NCI-H1694 treated with DMSO at 0.1 percent for 48 hours (cell line): ENCODE results near the gene PLCG1.
"Not testable (repeated sequence)": the region's sequence is repeated elsewhere in the genome, so short reads cannot be mapped to it uniquely, and the experiment has no call there.

Source experiments
- DNase-seq: peaks from one replicate; lab custom pipeline; 2025; lab: John Stamatoyannopoulos, UW

Gene PLCG1

GRCh38 chr20:41136680-41137613, at the start of gene PLCG1:
Gene PLCG1, plus strand, starts transcription at chr20:41137543. Its CDS starts 99 bp downstream, at chr20:41137642.
- DNase-seq, result peak; percentile 27

DNA sequence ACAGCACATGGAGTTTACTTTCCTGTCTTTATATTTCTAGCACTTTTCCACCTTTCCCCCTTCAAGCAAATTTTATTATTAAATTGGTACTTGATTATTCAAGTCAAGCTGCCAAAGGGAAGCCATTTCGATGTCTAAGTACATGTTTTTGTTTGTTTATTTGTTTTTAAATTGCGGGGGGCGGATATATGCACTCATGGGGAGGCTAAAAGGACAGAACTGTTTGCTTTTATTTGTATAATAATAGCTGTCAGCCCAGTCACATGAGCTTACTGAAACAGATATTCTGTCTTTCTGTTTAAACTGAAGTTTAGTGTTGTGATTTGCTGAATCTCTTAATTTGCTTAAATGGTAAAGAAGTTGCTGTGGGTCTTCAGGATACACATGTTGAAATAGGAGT, 49.6 kb upstream of the PLCG1 start:
- DNase-seq, result no peak

GRCh38 chr20:41089555-41089954, 47.8 kb upstream of the PLCG1 start:
- DNase-seq, result no peak

- no peak for DNase-seq
Measured at GRCh38 chr20:41091927-41092326, 45.4 kb upstream of the PLCG1 start.

- DNase-seq, result no peak
Measured at GRCh38 chr20:41094353-41095055, 42.8 kb upstream of the PLCG1 start.

DNA sequence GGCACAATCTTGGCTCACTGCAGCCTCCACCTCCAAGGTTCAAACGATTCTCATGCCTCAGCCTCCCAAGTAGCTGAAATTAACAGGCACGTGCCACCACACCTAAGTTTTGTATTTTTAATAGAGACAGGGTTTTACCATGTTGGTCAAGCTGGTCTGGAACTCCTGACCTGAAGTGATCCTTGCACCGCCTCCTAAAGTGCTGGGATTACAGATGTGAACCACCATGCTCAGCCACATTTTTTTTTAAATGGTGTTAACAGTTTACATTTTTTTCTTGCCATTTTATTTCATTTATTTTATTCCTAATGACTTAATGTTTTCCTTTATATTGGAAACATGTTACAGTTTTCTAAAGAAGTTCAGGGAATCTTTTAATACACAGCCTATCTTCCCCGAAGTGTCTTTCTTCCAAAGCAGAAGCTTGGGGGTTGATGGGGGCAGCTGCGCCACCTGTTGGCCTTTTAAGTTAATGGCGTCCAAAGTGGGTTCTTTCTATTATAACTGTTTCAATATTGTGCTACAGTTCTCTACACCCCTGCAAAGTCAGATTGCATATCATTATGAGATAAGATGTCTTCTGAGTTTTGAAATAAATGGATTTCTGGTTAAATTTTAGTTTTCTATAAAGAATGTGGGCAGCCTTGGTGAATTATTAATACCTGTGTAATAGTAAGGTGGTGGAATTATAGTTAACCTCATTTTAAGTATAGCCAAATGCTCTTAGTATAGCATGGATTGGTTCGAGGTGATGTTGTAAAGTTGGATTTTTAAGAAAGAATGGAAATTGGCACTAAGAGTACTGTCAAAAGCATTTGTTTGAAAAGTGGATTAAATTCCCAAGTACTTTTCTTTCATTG, 42.0 kb upstream of the PLCG1 start:
- DNase-seq, result peak; percentile 50

DNA sequence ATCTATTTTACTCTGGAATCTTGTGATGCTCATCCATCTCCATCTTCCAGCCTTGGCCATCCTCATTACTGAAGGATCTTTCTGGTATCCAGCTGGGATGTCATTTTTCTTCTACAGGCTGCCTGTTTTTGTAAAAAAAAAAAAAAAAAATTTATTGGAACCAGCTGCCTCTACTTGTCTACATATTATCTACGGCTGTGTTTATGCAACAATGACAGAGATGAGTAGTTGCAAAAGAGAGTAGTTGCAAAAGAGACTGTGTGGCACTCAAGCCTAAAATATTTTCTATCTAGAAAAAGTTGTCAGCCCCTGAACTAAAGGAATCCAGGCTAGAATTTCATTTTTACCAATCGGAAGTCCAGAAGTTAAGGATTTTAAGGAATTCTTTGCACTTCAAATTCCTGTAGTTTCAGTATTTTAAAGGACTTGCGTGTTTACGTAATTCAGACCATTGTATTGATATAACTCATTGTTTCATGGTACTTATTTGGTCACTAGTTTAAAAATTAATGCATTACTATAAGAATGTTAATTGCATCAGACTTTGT, 38.6 kb upstream of the PLCG1 start:
- DNase-seq, result no peak

GRCh38 chr20:41100001-41100480, 37.3 kb upstream of the PLCG1 start:
- DNase-seq, result no peak

- DNase-seq, result no peak
Measured at GRCh38 chr20:41101660-41102059, 35.7 kb upstream of the PLCG1 start.

DNA sequence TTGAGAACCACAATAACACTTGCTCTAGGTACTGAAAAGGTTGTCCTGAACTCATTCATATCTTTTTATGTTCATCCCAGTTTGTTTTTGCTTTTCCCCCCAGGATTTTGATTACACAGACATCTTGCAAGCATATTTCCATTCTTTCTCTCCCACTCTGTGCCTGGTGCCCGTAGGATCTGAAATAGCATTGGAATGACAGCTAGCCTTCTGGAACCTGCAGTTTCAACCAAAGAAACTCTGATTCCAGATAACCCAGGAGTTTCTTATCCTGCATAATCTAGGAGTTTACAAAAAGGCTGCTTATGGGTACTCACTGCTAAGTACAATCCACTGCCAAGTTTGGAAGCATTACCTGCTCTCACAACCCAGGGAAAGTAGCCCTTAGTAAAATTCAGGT, 28.8 kb upstream of the PLCG1 start:
- DNase-seq, result no peak

- no peak for DNase-seq
Measured at GRCh38 chr20:41110012-41110411, 27.3 kb upstream of the PLCG1 start.

GRCh38 chr20:41110930-41111577, 26.3 kb upstream of the PLCG1 start:
- no peak for DNase-seq

GRCh38 chr20:41111578-41111951, 25.8 kb upstream of the PLCG1 start:
- no peak for DNase-seq

DNA sequence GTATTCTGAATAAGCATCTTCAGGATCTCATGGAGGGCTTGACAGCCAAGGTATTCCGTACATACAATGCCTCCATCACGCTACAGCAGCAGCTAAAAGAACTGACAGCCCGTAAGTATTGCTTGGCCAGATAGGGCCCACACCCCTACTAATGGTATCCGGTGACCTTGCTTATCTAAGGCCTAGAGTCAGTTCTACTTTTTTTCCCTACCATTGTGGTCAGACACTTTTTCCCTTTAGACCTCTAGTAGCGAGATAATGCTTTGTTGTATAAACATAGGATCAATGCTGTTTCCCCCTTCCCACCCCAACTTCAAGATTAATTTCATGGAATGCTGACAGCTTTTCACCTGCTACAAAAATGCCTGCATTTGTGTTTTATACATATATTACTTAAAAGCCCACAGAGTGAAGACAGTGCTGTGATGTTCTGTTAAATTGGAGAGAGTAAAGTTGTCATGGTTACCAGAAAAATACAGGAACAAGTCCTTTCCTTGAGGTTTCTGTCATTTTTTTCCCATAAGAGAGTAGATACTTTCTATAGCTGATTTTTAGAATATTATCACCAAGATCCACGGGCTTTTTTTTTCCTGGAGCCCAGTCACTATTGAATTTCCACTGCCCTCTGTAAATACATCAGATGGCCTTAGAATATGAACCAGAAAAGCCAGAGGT, 20.9 kb upstream of the PLCG1 start:
- no peak for DNase-seq

DNA sequence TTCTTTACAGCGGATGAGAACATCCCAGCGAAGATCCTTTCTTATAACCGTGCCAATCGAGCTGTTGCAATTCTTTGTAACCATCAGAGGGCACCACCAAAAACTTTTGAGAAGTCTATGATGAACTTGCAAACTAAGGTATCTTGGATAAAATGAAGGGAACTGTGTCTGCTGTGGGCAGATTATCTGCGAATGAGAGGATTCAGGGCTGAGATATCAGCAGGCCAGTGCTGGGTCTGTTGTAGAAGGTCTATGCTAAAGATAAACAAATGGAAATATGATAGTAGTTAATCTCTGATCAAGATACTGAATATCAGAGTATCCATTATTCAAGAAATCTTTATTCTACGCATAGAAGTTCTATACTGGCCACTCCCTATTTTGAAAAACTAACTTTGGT, 19.2 kb upstream of the PLCG1 start:
- not testable (repeated sequence) for DNase-seq

DNA sequence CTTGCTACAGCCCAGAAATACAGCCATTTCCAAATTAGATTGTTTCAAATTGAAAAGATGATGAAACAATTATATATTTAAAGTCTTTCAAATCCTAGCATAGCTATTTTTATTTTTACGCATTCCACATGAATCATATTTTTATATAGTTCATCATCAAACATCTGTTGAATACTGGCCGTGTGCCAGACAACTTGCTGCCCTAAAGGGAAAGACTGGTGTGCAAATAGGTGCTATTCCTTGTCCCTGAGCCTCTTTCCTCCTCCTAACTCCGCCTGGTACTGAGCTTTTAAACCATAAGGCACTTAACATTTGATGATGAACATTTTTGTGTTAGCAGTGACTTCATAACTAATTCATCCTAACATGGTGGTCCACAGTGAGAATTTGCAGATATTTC, 18.7 kb upstream of the PLCG1 start:
- DNase-seq, result no peak

- no peak for DNase-seq
Measured at GRCh38 chr20:41119614-41120561, 17.5 kb upstream of the PLCG1 start.

DNA sequence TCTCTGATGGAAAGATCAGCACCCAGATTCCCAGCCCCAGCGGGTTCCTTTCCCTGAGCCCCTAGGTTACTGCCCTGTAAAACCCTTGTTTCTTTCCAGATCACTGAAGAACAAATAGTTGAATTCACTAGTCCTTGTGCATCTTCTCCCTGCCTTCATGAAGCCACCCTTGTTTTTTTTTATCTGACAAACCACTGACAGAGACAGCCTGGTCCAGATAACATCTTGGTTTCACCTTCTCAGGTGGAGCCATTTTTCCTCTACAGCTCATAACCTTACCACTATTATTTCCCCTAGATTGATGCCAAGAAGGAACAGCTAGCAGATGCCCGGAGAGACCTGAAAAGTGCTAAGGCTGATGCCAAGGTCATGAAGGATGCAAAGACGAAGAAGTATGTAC, 15.9 kb upstream of the PLCG1 start:
- no peak for DNase-seq

DNA sequence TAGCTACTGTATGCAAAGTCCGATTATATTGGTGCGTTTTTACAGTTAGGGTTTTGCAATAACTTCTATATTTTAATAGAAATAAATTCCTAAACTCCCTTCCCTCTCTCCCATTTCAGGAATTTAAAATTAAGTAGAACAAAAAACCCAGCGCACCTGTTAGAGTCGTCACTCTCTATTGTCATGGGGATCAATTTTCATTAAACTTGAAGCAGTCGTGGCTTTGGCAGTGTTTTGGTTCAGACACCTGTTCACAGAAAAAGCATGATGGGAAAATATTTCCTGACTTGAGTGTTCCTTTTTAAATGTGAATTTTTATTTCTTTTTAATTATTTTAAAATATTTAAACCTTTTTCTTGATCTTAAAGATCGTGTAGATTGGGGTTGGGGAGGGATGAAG, 13.7 kb upstream of the PLCG1 start:
- no peak for DNase-seq
